Lower lobe of right lung (tissue), 2 donors: ENCODE data around the gene TMEM167B. TPM values are rescaled to one million over a fixed set of nuclear protein-coding genes. Genes with fewer than 3 reads are reported as not detected.

Experiments
- ATAC-seq, 2 donors: fragments of 200-7000 bp; cut with Tn5 transposase; one replicate each; pipeline ENCODE4 v1.9.1; 2020 to 2022; ENCODE audit warnings: mild to moderate bottlenecking in 2 of 2, moderate library complexity in 2 of 2
- DNase-seq: peaks from one replicate; pipeline ENCODE4 v3.0.0-alpha.2; 2020
- H3K27ac ChIP-seq: fragments of 200-600 bp; one replicate; pipeline ENCODE4 v1.8.0; 2022
- H3K27me3 ChIP-seq: fragments of 200-600 bp; one replicate; pipeline ENCODE4 v1.8.0; 2022; ENCODE audit warnings: low read depth
- H3K36me3 ChIP-seq: fragments of 200-600 bp; one replicate; pipeline ENCODE4 v1.8.0; 2022; ENCODE audit warnings: mild to moderate bottlenecking
- H3K4me1 ChIP-seq: fragments of 200-600 bp; one replicate; pipeline ENCODE4 v1.8.0; 2022
- H3K4me3 ChIP-seq: fragments of 200-600 bp; one replicate; pipeline ENCODE4 v1.8.0; 2022; ENCODE audit warnings: mild to moderate bottlenecking
- H3K9me3 ChIP-seq: fragments of 200-600 bp; one replicate; pipeline ENCODE4 v1.8.0; 2022
- CTCF ChIP-seq: fragments of 200-600 bp; IDR thresholded peaks from one replicate; pipeline ENCODE4 v1.8.0; 2022; ENCODE audit warnings: antibody characterized with exemption, mild to moderate bottlenecking
- intact Hi-C: fragments of 100-400 bp; cut with DNase I; formaldehyde crosslinking; loops from one replicate; pipeline ENCODE4 v1.11.0; 2022
- total RNA-seq: library from RNA; stranded (reverse); fragmentation: NEBNext Ultra II Directional; extraction: Animal tissue kit (Norgen Biotek cat#: 25700); gene quantifications from one replicate; pipeline ENCODE4 v1.2.1, GENCODE V29; 2021
- donor health status: DM: no; HTN: yes; CAD: no; lungs with severe emphysema.

Gene TMEM167B
- total RNA-seq, 1 donor from 2014 or later = 45.9 TPM

GRCh38 chr1:109075531-109076490 lies 14.8 kb upstream of the TMEM167B start, which contains the start of gene TAF13:
Gene TAF13, minus strand, starts transcription at chr1:109076003. Its CDS starts 56 bp downstream, at chr1:109075947.
- Histone ChIP-seq H3K27ac (peak within 1 kb of the TSS; percentile 94), H3K4me1 (peaks cover 21% of the 10 kb centered on the region), H3K4me3 (peak within 1 kb of the TSS; percentile 72), H3K9me3 (no peaks in the 10 kb centered on the region), H3K27me3 (no peaks in the 10 kb centered on the region), H3K36me3 (peaks cover 15% of the 10 kb centered on the region)
- DNase-seq = peak; percentile 97
- intact Hi-C loops = no loop called here
- TF ChIP-seq CTCF = peak; percentile 23
- peak; percentile 100 for ATAC-seq

- no peak for ATAC-seq
- DNase-seq = no peak
- no peak for TF ChIP-seq CTCF
- no peaks in the 10 kb centered on the region for H3K27me3 ChIP-seq
- peaks cover 21% of the 10 kb centered on the region for H3K4me1 ChIP-seq
- peaks cover 4% of the 10 kb centered on the region for H3K36me3 ChIP-seq
- no peak overlapping the region for H3K27ac ChIP-seq
- H3K9me3 ChIP-seq = no peaks in the 10 kb centered on the region
- intact Hi-C loops = no loop called here
- H3K4me3 ChIP-seq = no peak overlapping the region
Observed at GRCh38 chr1:109078317-109078716, 12.2 kb upstream of the TMEM167B start.

- Histone ChIP-seq H3K27me3 (no peaks in the 10 kb centered on the region), H3K9me3 (no peaks in the 10 kb centered on the region), H3K27ac (peak overlapping the region; percentile 65), H3K36me3 (no peaks in the 10 kb centered on the region), H3K4me3 (no peak overlapping the region), H3K4me1 (peaks cover 21% of the 10 kb centered on the region)
- no peak for ATAC-seq
- intact Hi-C loops = no loop called here
- no peak for DNase-seq
- TF ChIP-seq CTCF = no peak
Observed at GRCh38 chr1:109079240-109079622, 11.3 kb upstream of the TMEM167B start.

GRCh38 chr1:109080441-109081082 lies 10.0 kb upstream of the TMEM167B start:
- TF ChIP-seq CTCF = no peak
- no peaks in the 10 kb centered on the region for H3K9me3 ChIP-seq

GRCh38 chr1:109083501-109083900 lies 7.1 kb upstream of the TMEM167B start:
- H3K4me3 ChIP-seq = no peak overlapping the region
- no peak for TF ChIP-seq CTCF
- H3K4me1 ChIP-seq = peaks cover 5% of the 10 kb centered on the region
- H3K36me3 ChIP-seq = no peaks in the 10 kb centered on the region
- intact Hi-C loops = no loop called here
- H3K9me3 ChIP-seq = no peaks in the 10 kb centered on the region
- DNase-seq (no peak), ATAC-seq (no peak)
- no peaks in the 10 kb centered on the region for H3K27me3 ChIP-seq
- H3K27ac ChIP-seq = no peak overlapping the region

More at GRCh38 chr1:109080441-109081082, 10.0 kb upstream of the TMEM167B start:
- intact Hi-C loops = no loop called here
- H3K4me1 ChIP-seq = peaks cover 12% of the 10 kb centered on the region
- peak overlapping the region; percentile 65 for H3K27ac ChIP-seq
- DNase-seq (no peak), ATAC-seq (no peak)
- H3K4me3 ChIP-seq = no peak overlapping the region
- no peaks in the 10 kb centered on the region for H3K36me3 ChIP-seq
- no peaks in the 10 kb centered on the region for H3K27me3 ChIP-seq
